ENCODE results near the gene ARID3A.

Gene ARID3A

GRCh38 chr19:990119-990571 lies 64.3 kb downstream of the ARID3A start:
- no peak for DNase-seq (ENCODE audit: low spot score)

- no peak for DNase-seq (ENCODE audit: low spot score)
Measured at GRCh38 chr19:990746-991145, 64.9 kb downstream of the ARID3A start.

- peak; percentile 54 for DNase-seq (ENCODE audit: low spot score)
Measured at GRCh38 chr19:991174-991931, 65.5 kb downstream of the ARID3A start.

- no peak for DNase-seq (ENCODE audit: low spot score)
Measured at GRCh38 chr19:991932-992669, 66.3 kb downstream of the ARID3A start.

- DNase-seq (ENCODE audit: low spot score), result no peak
Measured at GRCh38 chr19:992670-993055, 66.8 kb downstream of the ARID3A start.

GRCh38 chr19:993361-993830 lies 67.6 kb downstream of the ARID3A start:
- DNase-seq (ENCODE audit: low spot score), result no peak

- DNase-seq (ENCODE audit: low spot score), result no peak
Measured at GRCh38 chr19:993831-994393, 68.1 kb downstream of the ARID3A start.

GRCh38 chr19:994516-994915 lies 68.7 kb downstream of the ARID3A start:
- DNase-seq (ENCODE audit: low spot score), result no peak

- no peak for DNase-seq (ENCODE audit: low spot score)
Measured at GRCh38 chr19:995051-995827, 69.4 kb downstream of the ARID3A start.

- no peak for DNase-seq (ENCODE audit: low spot score)
Measured at GRCh38 chr19:996051-996838, 70.4 kb downstream of the ARID3A start.

GRCh38 chr19:998064-998463 lies 72.2 kb downstream of the ARID3A start:
- DNase-seq (ENCODE audit: low spot score), result no peak

GRCh38 chr19:999379-999719 lies 73.5 kb downstream of the ARID3A start:
- DNase-seq (ENCODE audit: low spot score), result no peak

GRCh38 chr19:1000095-1000494 lies 74.3 kb downstream of the ARID3A start, which contains the start of gene GRIN3B:
Gene GRIN3B (plus strand): TSS chr19:1000419. CDS start chr19:1000438, 19 bp downstream.
- peak; percentile 32 for DNase-seq (ENCODE audit: low spot score)

- no peak for DNase-seq (ENCODE audit: low spot score)
Measured at GRCh38 chr19:1000591-1001537, 75.0 kb downstream of the ARID3A start.

- DNase-seq (ENCODE audit: low spot score), result no peak
Measured at GRCh38 chr19:1001538-1002166, 75.8 kb downstream of the ARID3A start.

- DNase-seq (ENCODE audit: low spot score), result no peak
Measured at GRCh38 chr19:1002600-1002999, 76.8 kb downstream of the ARID3A start.

- DNase-seq (ENCODE audit: low spot score), result no peak
Measured at GRCh38 chr19:1003283-1003682, 77.4 kb downstream of the ARID3A start.

- no peak for DNase-seq (ENCODE audit: low spot score)
Measured at GRCh38 chr19:1004204-1004802, 78.5 kb downstream of the ARID3A start.
